Jurkat, Clone E6-1 (cell line): ENCODE data around the gene ARSK.
A peak's percentile ranks its signal among the peaks of the same experiment; 100 is the strongest.

Experiments used
- DNase-seq: peaks from one replicate; pipeline ENCODE4 v3.0.0-alpha.2; 2011; ENCODE audit warnings: low read depth, low spot score
- H3K4me3 ChIP-seq: 2 replicates; pipeline ENCODE4 v1.5.1; 2011; ENCODE audit warnings: mild to moderate bottlenecking, low read length, control low read depth, moderate library complexity

ARSK gene

GRCh38 chr5:95555553-95555952 lies 652 bp downstream of the ARSK start:
- DNase-seq: no peak
- peak overlapping the region; percentile 92 for H3K4me3 ChIP-seq

- H3K4me3 ChIP-seq: no peak overlapping the region
- no peak for DNase-seq
Measured at GRCh38 chr5:95557841-95558240, 2.9 kb downstream of the ARSK start.

- no peak for DNase-seq
- H3K4me3 ChIP-seq: no peak overlapping the region
Measured at GRCh38 chr5:95562282-95562681, 7.4 kb downstream of the ARSK start.

GRCh38 chr5:95563367-95563766 lies 8.5 kb downstream of the ARSK start:
- no peak overlapping the region for H3K4me3 ChIP-seq
- no peak for DNase-seq

GRCh38 chr5:95564450-95564849 lies 9.5 kb downstream of the ARSK start:
- no peak overlapping the region for H3K4me3 ChIP-seq
- DNase-seq: no peak

- DNase-seq: no peak
- no peak overlapping the region for H3K4me3 ChIP-seq
Measured at GRCh38 chr5:95565280-95565920, 10.5 kb downstream of the ARSK start.

- DNase-seq: no peak
- no peak overlapping the region for H3K4me3 ChIP-seq
Measured at GRCh38 chr5:95572016-95572415, 17.1 kb downstream of the ARSK start.

GRCh38 chr5:95581576-95581975 lies 26.7 kb downstream of the ARSK start:
- H3K4me3 ChIP-seq: no peak overlapping the region
- DNase-seq: no peak

- H3K4me3 ChIP-seq: no peak overlapping the region
- DNase-seq: no peak
Measured at GRCh38 chr5:95583992-95584391, 29.1 kb downstream of the ARSK start.

- no peak overlapping the region for H3K4me3 ChIP-seq
- DNase-seq: peak; percentile 49
Measured at GRCh38 chr5:95590880-95591279, 36.0 kb downstream of the ARSK start.

- H3K4me3 ChIP-seq: no peak overlapping the region
- DNase-seq: no peak
Measured at GRCh38 chr5:95591490-95591901, 36.6 kb downstream of the ARSK start.

- no peak overlapping the region for H3K4me3 ChIP-seq
- DNase-seq: no peak
Measured at GRCh38 chr5:95595289-95595931, 40.5 kb downstream of the ARSK start.

GRCh38 chr5:95599252-95599651 lies 44.4 kb downstream of the ARSK start:
- H3K4me3 ChIP-seq: no peak overlapping the region
- DNase-seq: no peak

GRCh38 chr5:95600557-95600956 lies 45.7 kb downstream of the ARSK start:
- H3K4me3 ChIP-seq: no peak overlapping the region
- no peak for DNase-seq

GRCh38 chr5:95605786-95606185 lies 50.9 kb downstream of the ARSK start:
- no peak overlapping the region for H3K4me3 ChIP-seq
- no peak for DNase-seq

GRCh38 chr5:95606419-95606818 lies 51.5 kb downstream of the ARSK start:
- no peak overlapping the region for H3K4me3 ChIP-seq
- DNase-seq: no peak

- H3K4me3 ChIP-seq: no peak overlapping the region
- no peak for DNase-seq
Measured at GRCh38 chr5:95609711-95610110, 54.8 kb downstream of the ARSK start.

GRCh38 chr5:95610546-95610945 lies 55.6 kb downstream of the ARSK start:
- no peak overlapping the region for H3K4me3 ChIP-seq
- no peak for DNase-seq

GRCh38 chr5:95611396-95611795 lies 56.5 kb downstream of the ARSK start:
- DNase-seq: no peak
- H3K4me3 ChIP-seq: no peak overlapping the region

- no peak for DNase-seq
- no peak overlapping the region for H3K4me3 ChIP-seq
Measured at GRCh38 chr5:95613514-95613913, 58.6 kb downstream of the ARSK start.

- DNase-seq: no peak
Measured at GRCh38 chr5:95615164-95615467, 60.2 kb downstream of the ARSK start.

More at GRCh38 chr5:95615164-95615467, 60.2 kb downstream of the ARSK start:
- H3K4me3 ChIP-seq: no peak overlapping the region
